ENCODE data around the gene NOTCH3.
A peak's percentile ranks its signal among the peaks of the same experiment; 100 is the strongest.

NOTCH3 gene

GRCh38 chr19:15142313-15142712, 58.5 kb downstream of the NOTCH3 start:
- DNase-seq (ENCODE audit: low read depth) = no peak
- peaks cover 15% of the 10 kb centered on the region for H3K9me3 ChIP-seq (ENCODE audit: control insufficient read depth, low read length)
- peaks cover 3% of the 10 kb centered on the region for H3K4me1 ChIP-seq (ENCODE audit: control insufficient read depth, insufficient read depth, low read length)
- no peaks in the 10 kb centered on the region for H3K27me3 ChIP-seq (replicated peaks; ENCODE audit: control insufficient read depth, insufficient read depth, low read length)
- H3K36me3 ChIP-seq (ENCODE audit: control insufficient read depth, insufficient read depth, low read length, severe bottlenecking) = no peaks in the 10 kb centered on the region
- no peak overlapping the region for H3K9ac ChIP-seq (ENCODE audit: low read length)
- no peak overlapping the region for H3K4me3 ChIP-seq (ENCODE audit: low read length)

GRCh38 chr19:15141143-15141542, 59.7 kb downstream of the NOTCH3 start:
- no peak for DNase-seq (ENCODE audit: low read depth)
- no peaks in the 10 kb centered on the region for H3K36me3 ChIP-seq (ENCODE audit: control insufficient read depth, insufficient read depth, low read length, severe bottlenecking)
- no peak overlapping the region for H3K4me3 ChIP-seq (ENCODE audit: low read length)
- H3K9ac ChIP-seq (ENCODE audit: low read length) = no peak overlapping the region
- H3K27me3 ChIP-seq (replicated peaks; ENCODE audit: control insufficient read depth, insufficient read depth, low read length) = no peaks in the 10 kb centered on the region
- H3K9me3 ChIP-seq (ENCODE audit: control insufficient read depth, low read length) = peaks cover 15% of the 10 kb centered on the region
- H3K4me1 ChIP-seq (ENCODE audit: control insufficient read depth, insufficient read depth, low read length) = peaks cover 3% of the 10 kb centered on the region

- peaks cover 3% of the 10 kb centered on the region for H3K4me1 ChIP-seq (ENCODE audit: control insufficient read depth, insufficient read depth, low read length)
- no peaks in the 10 kb centered on the region for H3K36me3 ChIP-seq (ENCODE audit: control insufficient read depth, insufficient read depth, low read length, severe bottlenecking)
- DNase-seq (ENCODE audit: low read depth) = peak; percentile 48
- H3K4me3 ChIP-seq (ENCODE audit: low read length) = no peak overlapping the region
- peaks cover 10% of the 10 kb centered on the region for H3K9me3 ChIP-seq (ENCODE audit: control insufficient read depth, low read length)
- peaks cover under 1% of the 10 kb centered on the region for H3K27me3 ChIP-seq (replicated peaks; ENCODE audit: control insufficient read depth, insufficient read depth, low read length)
- no peak overlapping the region for H3K9ac ChIP-seq (ENCODE audit: low read length)
These were observed 62.4 kb downstream of the NOTCH3 start for GRCh38 chr19:15138427-15138826.

- DNase-seq (ENCODE audit: low read depth) = no peak
- Histone ChIP-seq H3K36me3 (ENCODE audit: control insufficient read depth, insufficient read depth, low read length, severe bottlenecking) (no peaks in the 10 kb centered on the region), H3K27me3 (replicated peaks; ENCODE audit: control insufficient read depth, insufficient read depth, low read length) (peaks cover 3% of the 10 kb centered on the region), H3K9me3 (ENCODE audit: control insufficient read depth, low read length) (peaks cover 10% of the 10 kb centered on the region), H3K4me1 (ENCODE audit: control insufficient read depth, insufficient read depth, low read length) (peaks cover 3% of the 10 kb centered on the region), H3K4me3 (ENCODE audit: low read length) (no peak overlapping the region), H3K9ac (ENCODE audit: low read length) (no peak overlapping the region)
These were observed 63.0 kb downstream of the NOTCH3 start for GRCh38 chr19:15137777-15138176.

- Histone ChIP-seq H3K27me3 (replicated peaks; ENCODE audit: control insufficient read depth, insufficient read depth, low read length) (peaks cover 3% of the 10 kb centered on the region), H3K4me3 (ENCODE audit: low read length) (no peak overlapping the region), H3K9me3 (ENCODE audit: control insufficient read depth, low read length) (peaks cover 10% of the 10 kb centered on the region), H3K9ac (ENCODE audit: low read length) (no peak overlapping the region), H3K4me1 (ENCODE audit: control insufficient read depth, insufficient read depth, low read length) (peaks cover 3% of the 10 kb centered on the region), H3K36me3 (ENCODE audit: control insufficient read depth, insufficient read depth, low read length, severe bottlenecking) (no peaks in the 10 kb centered on the region)
- no peak for DNase-seq (ENCODE audit: low read depth)
These were observed 64.4 kb downstream of the NOTCH3 start for GRCh38 chr19:15136234-15136954.

- Histone ChIP-seq H3K4me3 (ENCODE audit: low read length) (no peak overlapping the region), H3K27me3 (replicated peaks; ENCODE audit: control insufficient read depth, insufficient read depth, low read length) (peaks cover 3% of the 10 kb centered on the region), H3K9me3 (ENCODE audit: control insufficient read depth, low read length) (no peaks in the 10 kb centered on the region), H3K36me3 (ENCODE audit: control insufficient read depth, insufficient read depth, low read length, severe bottlenecking) (no peaks in the 10 kb centered on the region), H3K4me1 (ENCODE audit: control insufficient read depth, insufficient read depth, low read length) (peaks cover 12% of the 10 kb centered on the region), H3K9ac (ENCODE audit: low read length) (no peak overlapping the region)
- no peak for DNase-seq (ENCODE audit: low read depth)
These were observed 70.8 kb downstream of the NOTCH3 start for GRCh38 chr19:15129856-15130585.

- no peak overlapping the region for H3K4me3 ChIP-seq (ENCODE audit: low read length)
- DNase-seq (ENCODE audit: low read depth) = peak; percentile 17
- H3K9me3 ChIP-seq (ENCODE audit: control insufficient read depth, low read length) = no peaks in the 10 kb centered on the region
- H3K36me3 ChIP-seq (ENCODE audit: control insufficient read depth, insufficient read depth, low read length, severe bottlenecking) = no peaks in the 10 kb centered on the region
- H3K9ac ChIP-seq (ENCODE audit: low read length) = no peak overlapping the region
- peaks cover 26% of the 10 kb centered on the region for H3K4me1 ChIP-seq (ENCODE audit: control insufficient read depth, insufficient read depth, low read length)
- H3K27me3 ChIP-seq (replicated peaks; ENCODE audit: control insufficient read depth, insufficient read depth, low read length) = peaks cover 1% of the 10 kb centered on the region
These were observed 72.5 kb downstream of the NOTCH3 start for GRCh38 chr19:15128162-15128770.

GRCh38 chr19:15126131-15126910, 74.5 kb downstream of the NOTCH3 start:
- Histone ChIP-seq H3K9me3 (ENCODE audit: control insufficient read depth, low read length) (no peaks in the 10 kb centered on the region), H3K36me3 (ENCODE audit: control insufficient read depth, insufficient read depth, low read length, severe bottlenecking) (peaks cover 11% of the 10 kb centered on the region), H3K27me3 (replicated peaks; ENCODE audit: control insufficient read depth, insufficient read depth, low read length) (no peaks in the 10 kb centered on the region), H3K4me1 (ENCODE audit: control insufficient read depth, insufficient read depth, low read length) (peaks cover 26% of the 10 kb centered on the region), H3K9ac (ENCODE audit: low read length) (peak overlapping the region; percentile 96), H3K4me3 (ENCODE audit: low read length) (peak overlapping the region; percentile 95)
- peak; percentile 19 for DNase-seq (ENCODE audit: low read depth)

- peak overlapping the region; percentile 95 for H3K4me3 ChIP-seq (ENCODE audit: low read length)
- H3K9me3 ChIP-seq (ENCODE audit: control insufficient read depth, low read length) = no peaks in the 10 kb centered on the region
- peak overlapping the region; percentile 96 for H3K9ac ChIP-seq (ENCODE audit: low read length)
- H3K36me3 ChIP-seq (ENCODE audit: control insufficient read depth, insufficient read depth, low read length, severe bottlenecking) = peaks cover 19% of the 10 kb centered on the region
- no peaks in the 10 kb centered on the region for H3K27me3 ChIP-seq (replicated peaks; ENCODE audit: control insufficient read depth, insufficient read depth, low read length)
- peaks cover 26% of the 10 kb centered on the region for H3K4me1 ChIP-seq (ENCODE audit: control insufficient read depth, insufficient read depth, low read length)
- peak; percentile 99 for DNase-seq (ENCODE audit: low read depth)
These were observed 75.3 kb downstream of the NOTCH3 start for GRCh38 chr19:15125232-15126067.

GRCh38 chr19:15124572-15125231, 76.1 kb downstream of the NOTCH3 start:
- Histone ChIP-seq H3K36me3 (ENCODE audit: control insufficient read depth, insufficient read depth, low read length, severe bottlenecking) (peaks cover 27% of the 10 kb centered on the region), H3K9me3 (ENCODE audit: control insufficient read depth, low read length) (no peaks in the 10 kb centered on the region), H3K27me3 (replicated peaks; ENCODE audit: control insufficient read depth, insufficient read depth, low read length) (no peaks in the 10 kb centered on the region), H3K9ac (ENCODE audit: low read length) (peak overlapping the region; percentile 96), H3K4me3 (ENCODE audit: low read length) (peak overlapping the region; percentile 95), H3K4me1 (ENCODE audit: control insufficient read depth, insufficient read depth, low read length) (peaks cover 26% of the 10 kb centered on the region)
- peak; percentile 36 for DNase-seq (ENCODE audit: low read depth)
